Astrocyte (in vitro differentiated cells and primary cell): ENCODE results near the gene VPS50. TPM values are rescaled to one million over a fixed set of nuclear protein-coding genes. Genes with fewer than 3 reads are reported as not detected.

ENCODE experiments used
- DNase-seq: peaks from one replicate; pipeline ENCODE4 v3.0.0-alpha.2; 2010; ENCODE audit warnings: low read depth
- FAIRE-seq: peaks from 2 replicates; lab custom pipeline; 2011; peaks lifted over from hg19 to GRCh38; lab: Jason Lieb, UNC
- H2AFZ ChIP-seq: 2 replicates; pipeline ENCODE4 v1.6.0; 2012; ENCODE audit warnings: low read depth, low read length, inconsistent platforms
- H3K27ac ChIP-seq: 2 replicates; pipeline ENCODE4 v1.5.1; 2011; ENCODE audit warnings: low read depth, low read length, inconsistent platforms
- H3K27me3 ChIP-seq: 2 replicates; pipeline ENCODE4 v1.6.0; 2011; ENCODE audit warnings: low read length, inconsistent platforms; ENCODE audit not compliant: insufficient read depth
- H3K36me3 ChIP-seq: 2 replicates; pipeline ENCODE4 v1.5.1; 2011; ENCODE audit warnings: low read length, inconsistent platforms; ENCODE audit not compliant: insufficient read depth
- H3K4me1 ChIP-seq: 2 replicates; pipeline ENCODE4 v1.5.1; 2011; ENCODE audit warnings: low read length, inconsistent platforms; ENCODE audit not compliant: insufficient read depth
- H3K4me2 ChIP-seq: 2 replicates; pipeline ENCODE4 v1.6.0; 2012; ENCODE audit warnings: low read length, inconsistent platforms
- H3K4me3 ChIP-seq: 2 replicates; pipeline ENCODE4 v1.5.1; 2011; ENCODE audit warnings: low read depth, mild to moderate bottlenecking, low read length, inconsistent platforms; ENCODE audit not compliant: insufficient read depth
- H3K79me2 ChIP-seq: 2 replicates; pipeline ENCODE4 v1.6.0; 2012; ENCODE audit warnings: mild to moderate bottlenecking, low read length, inconsistent platforms; ENCODE audit not compliant: insufficient read depth
- H3K9ac ChIP-seq: 2 replicates; pipeline ENCODE4 v1.6.0; 2012; ENCODE audit warnings: mild to moderate bottlenecking, low read length, inconsistent platforms
- H3K9me3 ChIP-seq: 2 replicates; pipeline ENCODE4 v1.5.1; 2012; ENCODE audit warnings: low read depth, mild to moderate bottlenecking, low read length, inconsistent platforms; ENCODE audit not compliant: insufficient read depth
- H4K20me1 ChIP-seq: 2 replicates; pipeline ENCODE4 v1.6.0; 2012; ENCODE audit warnings: low read length, inconsistent platforms; ENCODE audit not compliant: insufficient read depth
- H3K27ac Mint-ChIP-seq: one replicate; pipeline ENCODE4 v1.8.0; 2021; ENCODE audit warnings: mild to moderate bottlenecking, mixed read lengths; ENCODE audit not compliant: unreplicated experiment
- H3K27me3 Mint-ChIP-seq: one replicate; pipeline ENCODE4 v1.8.0; 2021; ENCODE audit warnings: low read depth, mixed read lengths; ENCODE audit not compliant: unreplicated experiment
- H3K36me3 Mint-ChIP-seq: one replicate; pipeline ENCODE4 v1.8.0; 2021; ENCODE audit warnings: low read depth, mixed read lengths; ENCODE audit not compliant: unreplicated experiment
- H3K4me1 Mint-ChIP-seq: one replicate; pipeline ENCODE4 v1.8.0; 2021; ENCODE audit warnings: low read depth, mixed read lengths; ENCODE audit not compliant: unreplicated experiment
- H3K4me3 Mint-ChIP-seq: one replicate; pipeline ENCODE4 v1.8.0; 2021; ENCODE audit warnings: mild to moderate bottlenecking, moderate library complexity, mixed read lengths; ENCODE audit not compliant: unreplicated experiment
- H3K9me3 Mint-ChIP-seq: one replicate; pipeline ENCODE4 v1.8.0; 2021; ENCODE audit warnings: mild to moderate bottlenecking, mixed read lengths; ENCODE audit not compliant: unreplicated experiment
- EZH2 ChIP-seq: IDR thresholded peaks from 2 replicates; pipeline ENCODE4 v1.6.1; 2012; ENCODE audit warnings: mild to moderate bottlenecking, low read length, inconsistent platforms; ENCODE audit not compliant: insufficient read depth
- total RNA-seq: library from RNA; stranded (reverse); gene quantifications from 2 replicates; pipeline ENCODE4 v1.2.1, GENCODE V29; 2021
- TF ChIP-seq, protein P1 (sequence below): IDR thresholded peaks from 2 replicates; pipeline ENCODE4 v1.5.1; 2011; ENCODE audit warnings: low read depth, mild to moderate bottlenecking, inconsistent platforms, low read length, moderate library complexity; ENCODE audit not compliant: insufficient read depth

VPS50 gene
- total RNA-seq, 1 donor from 2014 or later = 19.0 TPM

- FAIRE-seq = no peak
- no peaks in the 10 kb centered on the region for H4K20me1 ChIP-seq
- no peak overlapping the region for H2AFZ ChIP-seq
- H3K27me3 ChIP-seq = no peaks in the 10 kb centered on the region
- DNase-seq = no peak
- no peak for TF ChIP-seq EZH2
- TF ChIP-seq, protein P1, sequence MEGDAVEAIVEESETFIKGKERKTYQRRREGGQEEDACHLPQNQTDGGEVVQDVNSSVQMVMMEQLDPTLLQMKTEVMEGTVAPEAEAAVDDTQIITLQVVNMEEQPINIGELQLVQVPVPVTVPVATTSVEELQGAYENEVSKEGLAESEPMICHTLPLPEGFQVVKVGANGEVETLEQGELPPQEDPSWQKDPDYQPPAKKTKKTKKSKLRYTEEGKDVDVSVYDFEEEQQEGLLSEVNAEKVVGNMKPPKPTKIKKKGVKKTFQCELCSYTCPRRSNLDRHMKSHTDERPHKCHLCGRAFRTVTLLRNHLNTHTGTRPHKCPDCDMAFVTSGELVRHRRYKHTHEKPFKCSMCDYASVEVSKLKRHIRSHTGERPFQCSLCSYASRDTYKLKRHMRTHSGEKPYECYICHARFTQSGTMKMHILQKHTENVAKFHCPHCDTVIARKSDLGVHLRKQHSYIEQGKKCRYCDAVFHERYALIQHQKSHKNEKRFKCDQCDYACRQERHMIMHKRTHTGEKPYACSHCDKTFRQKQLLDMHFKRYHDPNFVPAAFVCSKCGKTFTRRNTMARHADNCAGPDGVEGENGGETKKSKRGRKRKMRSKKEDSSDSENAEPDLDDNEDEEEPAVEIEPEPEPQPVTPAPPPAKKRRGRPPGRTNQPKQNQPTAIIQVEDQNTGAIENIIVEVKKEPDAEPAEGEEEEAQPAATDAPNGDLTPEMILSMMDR = no peak
- no peak overlapping the region for H3K27ac ChIP-seq
- H3K27ac Mint-ChIP-seq = no peak overlapping the region
- no peak overlapping the region for H3K9ac ChIP-seq
- H3K4me1 ChIP-seq = no peaks in the 10 kb centered on the region
- no peak overlapping the region for H3K4me3 Mint-ChIP-seq
- no peaks in the 10 kb centered on the region for H3K27me3 Mint-ChIP-seq
- H3K79me2 ChIP-seq = no peaks in the 10 kb centered on the region
- no peak overlapping the region for H3K4me3 ChIP-seq
- H3K36me3 Mint-ChIP-seq = no peaks in the 10 kb centered on the region
- H3K4me2 ChIP-seq = no peak overlapping the region
- H3K9me3 ChIP-seq = no peaks in the 10 kb centered on the region
- H3K9me3 Mint-ChIP-seq = no peaks in the 10 kb centered on the region
- no peaks in the 10 kb centered on the region for H3K36me3 ChIP-seq
- peaks cover 6% of the 10 kb centered on the region for H3K4me1 Mint-ChIP-seq
Measured at GRCh38 chr7:93265220-93265619, 33.1 kb downstream of the VPS50 start.

DNA sequence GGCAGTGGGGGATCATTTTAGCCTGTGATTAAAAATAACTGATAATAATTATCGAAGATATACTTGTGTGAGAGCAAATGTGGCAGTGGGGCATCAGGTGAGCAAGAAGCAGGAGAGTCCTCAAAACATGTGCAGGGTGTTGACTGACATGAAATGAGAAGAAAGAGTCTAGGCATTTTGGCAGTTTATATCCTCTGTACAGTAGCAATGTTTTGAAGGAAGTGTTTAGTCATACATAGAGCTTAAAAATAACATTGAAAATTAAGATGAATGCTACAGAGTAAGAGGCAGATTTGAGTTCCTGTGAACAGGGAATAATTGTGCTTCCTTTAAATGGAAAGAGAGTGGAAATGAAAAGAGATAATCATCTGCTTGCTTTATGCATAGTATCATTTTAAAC, 47.4 kb downstream of the VPS50 start:
- H3K27me3 ChIP-seq = no peaks in the 10 kb centered on the region
- H3K36me3 Mint-ChIP-seq = no peaks in the 10 kb centered on the region
- peak; percentile 3 for DNase-seq
- no peak overlapping the region for H3K4me3 ChIP-seq
- H3K36me3 ChIP-seq = peaks cover 4% of the 10 kb centered on the region
- H3K27ac ChIP-seq = no peak overlapping the region
- H3K9ac ChIP-seq = no peak overlapping the region
- no peak overlapping the region for H3K27ac Mint-ChIP-seq
- H3K4me1 ChIP-seq = no peaks in the 10 kb centered on the region
- no peaks in the 10 kb centered on the region for H3K79me2 ChIP-seq
- H3K27me3 Mint-ChIP-seq = no peaks in the 10 kb centered on the region
- FAIRE-seq = no peak
- H3K9me3 Mint-ChIP-seq = no peaks in the 10 kb centered on the region
- H4K20me1 ChIP-seq = no peaks in the 10 kb centered on the region
- H3K4me3 Mint-ChIP-seq = no peak overlapping the region
- H2AFZ ChIP-seq = no peak overlapping the region
- no peaks in the 10 kb centered on the region for H3K9me3 ChIP-seq
- TF ChIP-seq, protein P1 = no peak
- no peak for TF ChIP-seq EZH2
- H3K4me2 ChIP-seq = no peak overlapping the region
- H3K4me1 Mint-ChIP-seq = peaks cover 6% of the 10 kb centered on the region

DNA sequence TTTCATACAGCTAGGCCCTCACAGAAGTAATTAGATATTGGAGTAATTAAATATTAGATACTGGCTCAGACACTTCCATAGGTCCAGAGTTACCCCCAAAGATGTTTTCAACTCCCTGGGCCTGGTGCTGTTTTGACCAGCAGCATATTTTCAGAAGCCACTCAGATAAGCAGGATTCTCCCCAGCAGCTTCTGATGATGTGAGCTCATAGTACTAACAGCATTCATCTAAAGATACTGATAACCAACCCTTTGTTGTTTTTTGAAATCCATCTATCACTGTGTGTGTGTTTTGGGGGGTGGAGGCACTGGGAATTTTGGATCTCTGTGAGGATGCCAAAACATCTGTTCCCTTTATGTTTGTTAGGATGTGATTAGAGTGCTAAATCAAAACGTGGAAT, 52.7 kb downstream of the VPS50 start:
- no peaks in the 10 kb centered on the region for H3K9me3 ChIP-seq
- TF ChIP-seq, protein P1 = no peak
- no peak for TF ChIP-seq EZH2
- H3K4me3 ChIP-seq = no peak overlapping the region
- H3K9ac ChIP-seq = no peak overlapping the region
- no peaks in the 10 kb centered on the region for H3K9me3 Mint-ChIP-seq
- H3K27ac ChIP-seq = no peak overlapping the region
- no peaks in the 10 kb centered on the region for H3K4me1 ChIP-seq
- no peak for FAIRE-seq
- H4K20me1 ChIP-seq = no peaks in the 10 kb centered on the region
- peak; percentile 58 for DNase-seq
- H3K4me2 ChIP-seq = no peak overlapping the region
- no peak overlapping the region for H3K27ac Mint-ChIP-seq
- no peaks in the 10 kb centered on the region for H3K36me3 Mint-ChIP-seq
- H2AFZ ChIP-seq = no peak overlapping the region
- no peaks in the 10 kb centered on the region for H3K36me3 ChIP-seq
- no peaks in the 10 kb centered on the region for H3K27me3 ChIP-seq
- peaks cover 7% of the 10 kb centered on the region for H3K4me1 Mint-ChIP-seq
- H3K27me3 Mint-ChIP-seq = no peaks in the 10 kb centered on the region
- H3K4me3 Mint-ChIP-seq = no peak overlapping the region
- no peaks in the 10 kb centered on the region for H3K79me2 ChIP-seq
